OCI-LY1 (cell line): ENCODE results near the gene ANKRD34A.

Experiments
- H2AFZ ChIP-seq: fragments of 200-600 bp; sonication (generic), shearing (Covaris generic); 2 replicates; pipeline ENCODE4 v1.6.0; 2014; ENCODE audit warnings: antibody characterized with exemption, mild to moderate bottlenecking, low read length
- H3F3A ChIP-seq: fragments of 200-600 bp; sonication (generic), shearing (Covaris generic); 2 replicates; pipeline ENCODE4 v1.6.0; 2014; ENCODE audit warnings: mild to moderate bottlenecking, antibody characterized with exemption, low read length, moderate library complexity; ENCODE audit not compliant: insufficient read depth
- H3K27ac ChIP-seq: fragments of 200-600 bp; sonication (generic); 2 replicates; pipeline ENCODE4 v1.5.1; 2014; ENCODE audit warnings: low read length, mixed run types, mild to moderate bottlenecking, low read depth; ENCODE audit not compliant: poor library complexity, severe bottlenecking
- H3K27me3 ChIP-seq: fragments of 200-600 bp; sonication (generic); 2 replicates; pipeline ENCODE4 v1.6.0; 2014; ENCODE audit warnings: antibody characterized with exemption, mild to moderate bottlenecking, low read length, moderate library complexity; ENCODE audit not compliant: insufficient read depth
- H3K36me3 ChIP-seq: fragments of 200-600 bp; sonication (generic); 2 replicates; pipeline ENCODE4 v1.6.1; 2014; ENCODE audit warnings: mild to moderate bottlenecking, antibody characterized with exemption, low read length, moderate library complexity, mixed read lengths; ENCODE audit not compliant: insufficient read depth
- H3K4me1 ChIP-seq: fragments of 200-600 bp; sonication (generic); 2 replicates; pipeline ENCODE4 v1.5.1; 2014; ENCODE audit warnings: mild to moderate bottlenecking, low read length, moderate library complexity; ENCODE audit not compliant: insufficient read depth, severe bottlenecking
- H3K4me2 ChIP-seq: fragments of 200-600 bp; sonication (generic), shearing (Covaris generic); 2 replicates; pipeline ENCODE4 v1.6.1; 2014; ENCODE audit warnings: low read length
- H3K4me3 ChIP-seq: fragments of 200-600 bp; sonication (generic); 2 replicates; pipeline ENCODE4 v1.5.1; 2014; ENCODE audit warnings: low read length, low read depth, mild to moderate bottlenecking, mixed read lengths; ENCODE audit not compliant: poor library complexity, severe bottlenecking
- H3K79me2 ChIP-seq: fragments of 200-600 bp; shearing (Covaris generic); 2 replicates; pipeline ENCODE4 v1.6.1; 2016; ENCODE audit warnings: mixed run types, low read length, mixed read lengths; ENCODE audit not compliant: insufficient read depth
- H3K9ac ChIP-seq: fragments of 200-600 bp; sonication (generic), shearing (Covaris generic); 2 replicates; pipeline ENCODE4 v1.6.1; 2014; ENCODE audit warnings: mild to moderate bottlenecking, low read length, mixed read lengths
- H3K9me2 ChIP-seq: fragments of 200-600 bp; sonication (generic), shearing (Covaris generic); 2 replicates; pipeline ENCODE4 v1.6.1; 2014; ENCODE audit warnings: low read depth, mild to moderate bottlenecking, low read length, mixed read lengths
- H3K9me3 ChIP-seq: fragments of 200-600 bp; shearing (Covaris generic); 2 replicates; pipeline ENCODE4 v1.6.1; 2014; ENCODE audit warnings: low read length, mixed read lengths
- H4K20me1 ChIP-seq: fragments of 200-600 bp; sonication (generic), shearing (Covaris generic); 2 replicates; pipeline ENCODE4 v1.6.0; 2016; ENCODE audit warnings: mild to moderate bottlenecking, low read length; ENCODE audit not compliant: insufficient read depth
- CTCF ChIP-seq: fragments of 200-600 bp; sonication (generic), shearing (Covaris generic); IDR thresholded peaks from 2 replicates; pipeline ENCODE4 v1.5.1; 2017; ENCODE audit warnings: mild to moderate bottlenecking, antibody characterized with exemption, low read length, moderate library complexity, mixed read lengths
- EZH2 ChIP-seq: fragments of 200-600 bp; sonication (generic), shearing (Covaris generic); IDR thresholded peaks from 2 replicates; pipeline ENCODE4 v1.8.0; 2017; ENCODE audit warnings: borderline replicate concordance, mixed run types, mild to moderate bottlenecking, antibody characterized with exemption, low read length, moderate library complexity, mixed read lengths

ANKRD34A gene

GRCh38 chr1:145983206-145983675 lies 18.9 kb upstream of the ANKRD34A start:
- Histone ChIP-seq H3K4me2 (no peak overlapping the region; the same call in 1 of the 2 replicates), H3K9me2 (no peaks in the 10 kb centered on the region), H3K4me3 (no peak overlapping the region), H3K27me3 (no peaks in the 10 kb centered on the region), H3K9me3 (no peaks in the 10 kb centered on the region), H3K36me3 (peaks cover 5% of the 10 kb centered on the region; the same call in 1 of the 2 replicates), H4K20me1 (no peaks in the 10 kb centered on the region), H3K4me1 (peaks cover 67% of the 10 kb centered on the region), H2AFZ (no peak overlapping the region), H3K9ac (peak overlapping the region; percentile 10; the same call in 1 of the 2 replicates), H3F3A (peaks cover 11% of the 10 kb centered on the region), H3K79me2 (no peaks in the 10 kb centered on the region), H3K27ac (peak overlapping the region; percentile 96)
- no peak for TF ChIP-seq EZH2
- TF ChIP-seq CTCF = no peak

- no peak overlapping the region for H3K4me2 ChIP-seq
- H3K36me3 ChIP-seq = peaks cover 5% of the 10 kb centered on the region; the same call in 1 of the 2 replicates
- peaks cover 74% of the 10 kb centered on the region for H3K4me1 ChIP-seq
- no peaks in the 10 kb centered on the region for H4K20me1 ChIP-seq
- no peak overlapping the region for H2AFZ ChIP-seq
- no peaks in the 10 kb centered on the region for H3K27me3 ChIP-seq
- no peak for TF ChIP-seq EZH2
- no peak for TF ChIP-seq CTCF
- peak overlapping the region; percentile 96 for H3K27ac ChIP-seq
- no peak overlapping the region for H3K4me3 ChIP-seq
- no peaks in the 10 kb centered on the region for H3K9me3 ChIP-seq
- H3K79me2 ChIP-seq = no peaks in the 10 kb centered on the region
- no peak overlapping the region for H3K9ac ChIP-seq
- H3K9me2 ChIP-seq = no peaks in the 10 kb centered on the region
- H3F3A ChIP-seq = peaks cover 11% of the 10 kb centered on the region
Measured at GRCh38 chr1:145982010-145982723, 17.8 kb upstream of the ANKRD34A start.

- peak overlapping the region; percentile 96 for H3K27ac ChIP-seq
- peaks cover 5% of the 10 kb centered on the region; the same call in 1 of the 2 replicates for H3K36me3 ChIP-seq
- H4K20me1 ChIP-seq = no peaks in the 10 kb centered on the region
- peaks cover 71% of the 10 kb centered on the region for H3K4me1 ChIP-seq
- peak overlapping the region; percentile 48; the same call in 1 of the 2 replicates for H3K9ac ChIP-seq
- no peaks in the 10 kb centered on the region for H3K9me3 ChIP-seq
- H3K4me3 ChIP-seq = no peak overlapping the region
- no peak overlapping the region for H2AFZ ChIP-seq
- no peaks in the 10 kb centered on the region for H3K79me2 ChIP-seq
- TF ChIP-seq EZH2 (no peak), CTCF (no peak)
- H3K27me3 ChIP-seq = no peaks in the 10 kb centered on the region
- H3K9me2 ChIP-seq = no peaks in the 10 kb centered on the region
- peaks cover 11% of the 10 kb centered on the region for H3F3A ChIP-seq
- peak overlapping the region; percentile 64; the same call in 1 of the 2 replicates for H3K4me2 ChIP-seq
Measured at GRCh38 chr1:145980457-145980994, 16.2 kb upstream of the ANKRD34A start.
